ENCODE results near the gene MCUB.
"Not testable (repeated sequence)": the region's sequence is repeated elsewhere in the genome, so short reads cannot be mapped to it uniquely, and the experiment has no call there.

MCUB gene

GRCh38 chr4:109592367-109592766 lies 32.3 kb downstream of the MCUB start:
- no peak overlapping the region for H3K4me3 ChIP-seq (ENCODE audit: low read depth, low read length)
- in situ Hi-C loops (cut with HindIII; ENCODE audit: low sequenced_read_pairs) = no loop called here
- no peak for DNase-seq (ENCODE audit: low read depth)
- TF ChIP-seq, protein P1, sequence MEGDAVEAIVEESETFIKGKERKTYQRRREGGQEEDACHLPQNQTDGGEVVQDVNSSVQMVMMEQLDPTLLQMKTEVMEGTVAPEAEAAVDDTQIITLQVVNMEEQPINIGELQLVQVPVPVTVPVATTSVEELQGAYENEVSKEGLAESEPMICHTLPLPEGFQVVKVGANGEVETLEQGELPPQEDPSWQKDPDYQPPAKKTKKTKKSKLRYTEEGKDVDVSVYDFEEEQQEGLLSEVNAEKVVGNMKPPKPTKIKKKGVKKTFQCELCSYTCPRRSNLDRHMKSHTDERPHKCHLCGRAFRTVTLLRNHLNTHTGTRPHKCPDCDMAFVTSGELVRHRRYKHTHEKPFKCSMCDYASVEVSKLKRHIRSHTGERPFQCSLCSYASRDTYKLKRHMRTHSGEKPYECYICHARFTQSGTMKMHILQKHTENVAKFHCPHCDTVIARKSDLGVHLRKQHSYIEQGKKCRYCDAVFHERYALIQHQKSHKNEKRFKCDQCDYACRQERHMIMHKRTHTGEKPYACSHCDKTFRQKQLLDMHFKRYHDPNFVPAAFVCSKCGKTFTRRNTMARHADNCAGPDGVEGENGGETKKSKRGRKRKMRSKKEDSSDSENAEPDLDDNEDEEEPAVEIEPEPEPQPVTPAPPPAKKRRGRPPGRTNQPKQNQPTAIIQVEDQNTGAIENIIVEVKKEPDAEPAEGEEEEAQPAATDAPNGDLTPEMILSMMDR (IDR thresholded peaks at IDR 0.05; ENCODE audit: low read depth, low read length, missing control alignments) = no peak

DNA sequence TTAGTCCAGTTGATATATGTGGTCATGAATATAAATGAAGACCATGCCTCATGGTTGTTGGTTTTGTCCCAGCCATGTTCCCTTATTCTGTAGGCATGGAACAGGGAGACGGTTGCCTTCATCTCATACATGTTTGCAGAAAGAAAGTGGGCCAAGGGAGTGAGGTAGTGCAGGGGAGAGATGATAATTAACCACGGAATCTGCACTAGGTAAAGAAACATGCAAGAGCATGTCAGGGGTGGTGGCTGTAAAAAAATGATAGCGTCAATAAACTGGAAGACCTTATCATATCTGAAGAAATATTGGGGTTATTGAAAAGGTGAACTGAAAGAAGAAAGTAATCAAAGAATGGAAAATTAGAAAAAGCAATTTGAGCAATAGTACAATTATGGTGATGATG lies 35.1 kb downstream of the MCUB start:
- H3K4me3 ChIP-seq (ENCODE audit: low read depth, low read length); DNase-seq (ENCODE audit: low read depth); in situ Hi-C loops (cut with HindIII; ENCODE audit: low sequenced_read_pairs): not testable (repeated sequence)

- DNase-seq (ENCODE audit: low read depth); H3K4me3 ChIP-seq (ENCODE audit: low read depth, low read length); in situ Hi-C loops (cut with HindIII; ENCODE audit: low sequenced_read_pairs): not testable (repeated sequence)
Measured at GRCh38 chr4:109596420-109597085, 36.5 kb downstream of the MCUB start.

DNA sequence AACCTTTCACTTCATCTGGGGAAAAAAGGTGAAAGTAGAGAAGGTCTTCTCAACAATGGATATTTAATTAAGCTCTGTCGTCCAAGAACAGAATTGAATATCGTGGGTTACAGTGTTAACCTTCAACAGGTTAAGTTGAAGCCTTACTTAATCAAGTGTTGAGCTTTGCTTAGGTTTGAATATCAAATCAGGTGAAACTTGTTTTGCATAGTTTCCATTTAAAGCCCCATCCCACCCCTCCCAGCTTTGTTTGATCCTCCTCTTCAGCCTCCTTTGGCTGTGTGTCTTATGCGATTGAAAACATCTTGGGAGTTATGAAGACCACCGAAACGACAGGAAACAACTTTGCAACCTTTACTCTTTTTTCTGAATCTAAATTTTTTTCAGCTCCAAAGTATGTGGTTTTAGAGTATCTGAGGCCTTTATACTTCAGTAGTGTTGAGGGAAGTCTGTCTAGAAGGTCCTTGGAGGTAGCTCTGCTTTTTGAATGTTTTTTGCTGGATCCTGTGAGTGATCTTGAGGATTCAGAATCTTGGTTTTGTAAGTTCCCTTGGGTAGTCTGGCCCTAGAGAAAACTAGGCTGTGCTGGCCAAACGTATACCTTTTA lies 39.1 kb downstream of the MCUB start:
- DNase-seq (ENCODE audit: low read depth) = no peak
- in situ Hi-C loops (cut with HindIII; ENCODE audit: low sequenced_read_pairs) = no loop called here
- H3K4me3 ChIP-seq (ENCODE audit: low read depth, low read length) = no peak overlapping the region
- TF ChIP-seq, protein P1 (IDR thresholded peaks at IDR 0.05; ENCODE audit: low read depth, low read length, missing control alignments) = no peak

GRCh38 chr4:109600431-109600830 lies 40.4 kb downstream of the MCUB start:
- TF ChIP-seq, protein P1 (IDR thresholded peaks at IDR 0.05; ENCODE audit: low read depth, low read length, missing control alignments) = no peak
- in situ Hi-C loops (cut with HindIII; ENCODE audit: low sequenced_read_pairs) = no loop called here
- no peak for DNase-seq (ENCODE audit: low read depth)
- no peak overlapping the region for H3K4me3 ChIP-seq (ENCODE audit: low read depth, low read length)

GRCh38 chr4:109601336-109601735 lies 41.3 kb downstream of the MCUB start:
- H3K4me3 ChIP-seq (ENCODE audit: low read depth, low read length) = no peak overlapping the region
- DNase-seq (ENCODE audit: low read depth) = no peak
- TF ChIP-seq, protein P1 (IDR thresholded peaks at IDR 0.05; ENCODE audit: low read depth, low read length, missing control alignments) = no peak
- in situ Hi-C loops (cut with HindIII; ENCODE audit: low sequenced_read_pairs) = no loop called here

DNA sequence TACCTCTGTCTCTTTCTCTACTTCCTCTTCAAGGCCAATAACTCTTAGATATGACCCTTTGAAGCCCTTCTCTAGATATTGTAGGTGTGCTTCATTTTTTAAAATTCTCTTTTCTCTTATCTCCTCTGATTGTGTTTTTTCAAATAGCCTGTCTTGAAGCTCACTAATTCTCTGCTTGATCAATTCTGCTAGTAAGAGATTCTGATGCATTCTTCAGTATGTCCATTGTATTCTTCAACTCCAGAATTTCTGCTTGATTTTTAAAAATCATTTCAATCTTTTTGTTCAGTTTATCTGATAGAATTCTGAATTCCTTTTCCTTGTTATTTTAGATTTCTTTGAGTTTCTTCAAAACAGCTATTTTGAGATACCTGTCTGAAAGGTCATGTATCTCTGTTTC lies 47.9 kb downstream of the MCUB start:
- DNase-seq (ENCODE audit: low read depth) = no peak
- H3K4me3 ChIP-seq (ENCODE audit: low read depth, low read length) = no peak overlapping the region
- in situ Hi-C loops (cut with HindIII; ENCODE audit: low sequenced_read_pairs) = no loop called here
- TF ChIP-seq, protein P1 (IDR thresholded peaks at IDR 0.05; ENCODE audit: low read depth, low read length, missing control alignments) = no peak

Measured in astrocyte of the cerebellum (primary cell).